Activated naive CD4-positive, alpha-beta T cell treated with anti-CD3 and anti-CD28 coated beads for 36 hours (primary cell): ENCODE measurements around the gene TJP3. TPM values are rescaled to one million over a fixed set of nuclear protein-coding genes. Genes with fewer than 3 reads are reported as not detected.

Experiments used
- CTCF ChIA-PET: fragments of 350-600 bp; sonication (Branson Sonifier 250); formaldehyde crosslinking; loops from one replicate; lab custom pipeline; 2021; ENCODE audit warnings: antibody characterized with exemption; lab: Charles Lee
- DNase-seq: peaks from one replicate; pipeline ENCODE4 v3.0.0-alpha.2; 2020
- H3K27ac Mint-ChIP-seq: one replicate; pipeline ENCODE4 v1.8.0; 2021; ENCODE audit warnings: mild to moderate bottlenecking, mixed read lengths
- H3K27me3 Mint-ChIP-seq: one replicate; pipeline ENCODE4 v1.8.0; 2021; ENCODE audit warnings: low read depth, mixed read lengths
- H3K36me3 Mint-ChIP-seq: one replicate; pipeline ENCODE4 v1.8.0; 2021; ENCODE audit warnings: low read depth, mixed read lengths
- H3K4me1 Mint-ChIP-seq: one replicate; pipeline ENCODE4 v1.8.0; 2021; ENCODE audit warnings: low read depth, mixed read lengths
- H3K4me3 Mint-ChIP-seq: one replicate; pipeline ENCODE4 v1.8.0; 2021; ENCODE audit warnings: mild to moderate bottlenecking, moderate library complexity, mixed read lengths
- H3K9me3 Mint-ChIP-seq: one replicate; pipeline ENCODE4 v1.8.0; 2021; ENCODE audit warnings: mixed read lengths
- intact Hi-C: fragments of 100-400 bp; cut with micrococcal nuclease; formaldehyde crosslinking; loops from one replicate; pipeline ENCODE4 v1.15.1; 2023
- total RNA-seq, 2 experiments: library from RNA; stranded (reverse); gene quantifications; one replicate each; pipeline ENCODE4 v1.2.3, GENCODE V29; 2021

TJP3 gene
- total RNA-seq, 2 experiments from 2014 or later: 0.93 to 1.6 TPM

DNA sequence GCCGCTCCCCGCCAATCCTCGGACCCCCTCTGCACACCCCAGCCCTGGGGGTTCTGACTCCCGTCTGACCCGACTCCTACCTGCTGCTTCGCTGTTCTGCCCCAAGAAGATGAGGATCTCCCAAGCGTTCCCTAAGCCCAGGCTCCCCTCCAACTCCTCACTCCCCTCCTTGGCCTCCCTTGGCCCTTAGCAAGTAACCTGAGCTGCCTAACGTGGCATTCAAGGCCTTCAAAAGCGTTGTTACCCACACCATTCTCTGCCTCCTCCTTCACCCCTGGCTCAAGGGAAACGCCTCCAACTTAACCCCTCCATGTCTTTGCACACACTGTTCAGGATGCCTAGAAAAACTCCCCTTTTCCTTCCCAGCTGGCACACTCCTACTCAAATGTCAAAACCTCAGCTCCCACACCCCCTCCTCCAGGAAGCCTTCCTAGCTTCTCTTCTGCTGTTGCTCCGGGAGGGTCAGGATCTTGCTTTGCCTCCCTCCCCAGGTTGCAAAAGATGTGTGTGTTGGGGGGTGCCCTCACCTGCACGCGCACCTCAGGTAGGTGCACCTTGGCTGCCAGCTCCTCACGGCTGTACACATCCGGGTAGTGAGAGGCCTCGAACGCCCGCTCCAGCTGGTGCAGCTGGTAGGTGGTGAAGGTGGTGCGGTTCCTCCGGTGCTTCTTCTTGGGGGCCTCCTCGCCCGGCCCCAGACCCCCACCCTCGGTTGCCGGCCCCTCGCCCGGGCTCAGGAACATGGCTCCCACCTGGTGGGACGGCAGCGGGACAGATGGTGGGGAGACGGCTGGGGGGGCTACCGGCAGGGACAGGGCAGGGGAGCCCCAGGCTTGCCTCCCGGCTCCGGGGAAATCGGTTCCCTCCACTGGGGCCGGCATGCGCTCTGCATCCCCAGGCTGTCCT lies 63.1 kb downstream of the TJP3 start:
- no peak for DNase-seq
- H3K27me3 Mint-ChIP-seq: no peaks in the 10 kb centered on the region
- intact Hi-C loops: no loop called here
- H3K9me3 Mint-ChIP-seq: no peaks in the 10 kb centered on the region
- CTCF ChIA-PET: interaction anchor here (0.7 to 0.8 kb wide), 2 partner anchors 9 to 51 kb away, joined by 3 to 4 read pairs; partner anchors contain the start of gene MRPL54
- H3K27ac Mint-ChIP-seq: no peak overlapping the region
- peaks cover 6% of the 10 kb centered on the region for H3K36me3 Mint-ChIP-seq
- no peak overlapping the region for H3K4me3 Mint-ChIP-seq
- H3K4me1 Mint-ChIP-seq: peaks cover 6% of the 10 kb centered on the region

DNA sequence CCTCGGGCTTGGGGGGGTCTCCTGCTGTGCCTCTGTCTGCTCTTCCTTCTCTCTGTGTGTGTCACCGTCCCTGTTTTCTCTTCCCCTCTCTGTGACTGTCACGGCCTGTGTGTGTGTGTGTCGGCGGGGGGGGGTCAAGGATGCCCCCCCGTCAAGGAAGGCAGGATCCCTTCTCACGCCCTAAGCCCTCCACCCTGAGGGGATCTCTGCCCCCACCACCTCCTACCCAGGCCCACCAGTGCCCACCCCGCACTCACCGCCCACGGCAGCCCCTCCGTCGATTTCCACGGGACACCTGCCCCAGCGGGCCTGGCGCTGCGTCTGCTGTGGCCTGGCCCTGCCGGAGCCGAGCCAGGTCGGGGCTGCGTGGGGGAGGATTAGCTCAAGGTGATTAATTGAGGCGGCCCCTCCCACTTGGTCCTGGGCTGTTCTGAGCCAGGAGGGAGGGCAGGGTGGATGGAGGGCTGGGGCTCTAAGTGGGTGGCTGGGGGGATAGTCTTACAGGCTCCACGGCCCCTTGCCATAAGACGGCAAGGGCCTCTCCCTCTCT lies 63.8 kb downstream of the TJP3 start, which contains the start of gene RAX2:
Gene RAX2 (minus strand): TSS at position 323 of the 550 bp plus-strand sequence. CDS start 486 bp downstream, outside the sequence.
- no peaks in the 10 kb centered on the region for H3K9me3 Mint-ChIP-seq
- CTCF ChIA-PET: no interaction called here

GRCh38 chr19:3773814-3774515 lies 65.8 kb downstream of the TJP3 start:
- Mint-ChIP-seq H3K27me3 (no peaks in the 10 kb centered on the region), H3K4me3 (no peak overlapping the region), H3K9me3 (no peaks in the 10 kb centered on the region), H3K4me1 (no peaks in the 10 kb centered on the region), H3K36me3 (no peaks in the 10 kb centered on the region), H3K27ac (no peak overlapping the region)
- no peak for DNase-seq
- CTCF ChIA-PET: interaction anchor here (1.0 kb wide), 1 partner anchor 11 kb away, joined by 3 read pairs; no protein-coding TSS in a partner anchor
- intact Hi-C loops: no loop called here

More for the DNA sequence above, 63.8 kb downstream of the TJP3 start, which contains the start of gene RAX2:
- H3K4me1 Mint-ChIP-seq: no peaks in the 10 kb centered on the region
- no peak within 1 kb of the TSS for H3K4me3 Mint-ChIP-seq
- no peak within 1 kb of the TSS for H3K27ac Mint-ChIP-seq
- intact Hi-C loops: no loop called here
- H3K27me3 Mint-ChIP-seq: no peaks in the 10 kb centered on the region
- H3K36me3 Mint-ChIP-seq: no peaks in the 10 kb centered on the region
- DNase-seq: no peak

- Mint-ChIP-seq H3K4me3 (no peak overlapping the region), H3K27ac (no peak overlapping the region), H3K36me3 (no peaks in the 10 kb centered on the region), H3K9me3 (no peaks in the 10 kb centered on the region), H3K27me3 (no peaks in the 10 kb centered on the region), H3K4me1 (no peaks in the 10 kb centered on the region)
- intact Hi-C loops: no loop called here
- CTCF ChIA-PET: interaction anchor here (0.6 to 1.0 kb wide), 2 partner anchors 10 to 218 kb away, joined by 3 to 4 read pairs; no protein-coding TSS in a partner anchor
- DNase-seq: no peak
Measured at GRCh38 chr19:3774621-3775373, 66.6 kb downstream of the TJP3 start.

- H3K27me3 Mint-ChIP-seq: no peaks in the 10 kb centered on the region
- no peaks in the 10 kb centered on the region for H3K36me3 Mint-ChIP-seq
Measured at GRCh38 chr19:3775374-3775711, 67.2 kb downstream of the TJP3 start.

GRCh38 chr19:3775831-3776230 lies 67.6 kb downstream of the TJP3 start:
- Mint-ChIP-seq H3K27me3 (no peaks in the 10 kb centered on the region), H3K27ac (no peak overlapping the region), H3K4me1 (no peaks in the 10 kb centered on the region), H3K4me3 (no peak overlapping the region), H3K36me3 (peaks cover under 1% of the 10 kb centered on the region), H3K9me3 (no peaks in the 10 kb centered on the region)
- CTCF ChIA-PET: no interaction called here
- no peak for DNase-seq
- intact Hi-C loops: no loop called here

More at GRCh38 chr19:3775374-3775711, 67.2 kb downstream of the TJP3 start:
- intact Hi-C loops: no loop called here
- CTCF ChIA-PET: no interaction called here
- H3K27ac Mint-ChIP-seq: no peak overlapping the region
- no peak overlapping the region for H3K4me3 Mint-ChIP-seq
- no peaks in the 10 kb centered on the region for H3K4me1 Mint-ChIP-seq
- H3K9me3 Mint-ChIP-seq: no peaks in the 10 kb centered on the region
- no peak for DNase-seq

- Mint-ChIP-seq H3K27me3 (no peaks in the 10 kb centered on the region), H3K9me3 (peaks cover 4% of the 10 kb centered on the region), H3K4me3 (no peak overlapping the region), H3K4me1 (no peaks in the 10 kb centered on the region), H3K36me3 (peaks cover 8% of the 10 kb centered on the region), H3K27ac (no peak overlapping the region)
- no peak for DNase-seq
- intact Hi-C loops: no loop called here
- CTCF ChIA-PET: no interaction called here
Measured at GRCh38 chr19:3776479-3777040, 68.4 kb downstream of the TJP3 start.

- CTCF ChIA-PET: interaction anchor here (1.1 kb wide), 1 partner anchor 15 kb away, joined by 3 read pairs; no protein-coding TSS in a partner anchor
- no peaks in the 10 kb centered on the region for H3K27me3 Mint-ChIP-seq
Measured at GRCh38 chr19:3778104-3778867, 70.1 kb downstream of the TJP3 start.

DNA sequence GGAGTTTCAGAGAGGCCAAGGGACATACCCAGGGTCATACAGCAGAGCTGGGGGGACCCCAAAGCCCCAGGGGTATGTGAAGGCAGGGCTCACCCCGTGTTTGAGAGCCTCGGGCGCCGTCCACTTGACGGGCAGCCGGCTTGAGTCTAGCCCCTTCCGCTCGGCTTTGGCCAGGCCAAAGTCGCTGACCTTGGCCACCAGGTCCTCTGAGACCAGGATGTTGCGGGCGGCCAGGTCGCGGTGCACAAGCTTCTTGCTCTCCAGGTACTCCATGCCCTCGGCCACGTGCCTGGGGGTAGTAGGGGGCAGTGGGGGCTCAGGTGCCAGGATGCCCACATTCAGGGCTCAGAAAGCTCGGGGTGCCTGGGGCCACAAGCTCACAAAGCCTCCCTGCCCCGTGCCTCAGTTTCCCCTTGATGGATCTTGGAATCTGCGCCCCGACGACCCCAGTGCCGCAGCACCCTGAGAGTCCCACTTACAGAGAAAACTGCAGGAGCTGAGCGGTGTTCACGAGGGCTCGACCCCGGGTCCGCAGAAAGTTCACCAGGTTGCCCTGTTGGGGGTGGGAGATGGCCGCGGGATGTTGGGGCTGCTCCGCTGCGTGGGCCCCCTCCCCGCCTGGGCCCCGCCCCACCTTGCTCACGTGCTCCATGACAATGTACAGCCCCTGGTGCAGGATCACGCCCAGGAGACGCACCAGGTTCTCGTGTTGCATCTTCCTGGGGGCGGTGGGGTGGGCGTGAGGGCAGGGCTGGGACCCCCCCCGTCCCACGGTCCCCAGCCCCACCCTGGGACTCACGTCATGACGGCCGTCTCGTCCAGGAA lies 70.9 kb downstream of the TJP3 start:
- H3K9me3 Mint-ChIP-seq: peaks cover 16% of the 10 kb centered on the region
- no peaks in the 10 kb centered on the region for H3K27me3 Mint-ChIP-seq
- H3K36me3 Mint-ChIP-seq: peaks cover 29% of the 10 kb centered on the region
- DNase-seq: no peak
- H3K4me1 Mint-ChIP-seq: no peaks in the 10 kb centered on the region
- intact Hi-C loops: no loop called here
- H3K4me3 Mint-ChIP-seq: no peak overlapping the region
- H3K27ac Mint-ChIP-seq: no peak overlapping the region
- CTCF ChIA-PET: interaction anchor here (1.1 kb wide), 1 partner anchor 16 kb away, joined by 3 read pairs; no protein-coding TSS in a partner anchor

More at GRCh38 chr19:3778104-3778867, 70.1 kb downstream of the TJP3 start:
- Mint-ChIP-seq H3K36me3 (peaks cover 25% of the 10 kb centered on the region), H3K4me3 (no peak overlapping the region), H3K27ac (no peak overlapping the region), H3K4me1 (no peaks in the 10 kb centered on the region), H3K9me3 (peaks cover 16% of the 10 kb centered on the region)
- DNase-seq: no peak
- intact Hi-C loops: no loop called here

GRCh38 chr19:3780786-3781304 lies 72.7 kb downstream of the TJP3 start:
- H3K27ac Mint-ChIP-seq: no peak overlapping the region
- no peak overlapping the region for H3K4me3 Mint-ChIP-seq
- peaks cover 16% of the 10 kb centered on the region for H3K9me3 Mint-ChIP-seq
- peaks cover 31% of the 10 kb centered on the region for H3K36me3 Mint-ChIP-seq
- no peaks in the 10 kb centered on the region for H3K27me3 Mint-ChIP-seq
- peaks cover 7% of the 10 kb centered on the region for H3K4me1 Mint-ChIP-seq
- CTCF ChIA-PET: interaction anchor here (0.6 kb wide), 1 partner anchor 296 kb away, joined by 3 read pairs; no protein-coding TSS in a partner anchor
- intact Hi-C loops: no loop called here
- DNase-seq: no peak
